Skeletal muscle satellite cell (primary cell): ENCODE results near the gene ZFP36.
"Not testable (repeated sequence)": the region's sequence is repeated elsewhere in the genome, so short reads cannot be mapped to it uniquely, and the experiment has no call there.

ENCODE experiments used
- H3K27me3 ChIP-seq: 2 replicates; pipeline ENCODE4 v1.7.0; 2013; ENCODE audit warnings: low read length; ENCODE audit not compliant: control insufficient read depth, insufficient read depth
- H3K36me3 ChIP-seq: 2 replicates; pipeline ENCODE4 v1.7.0; 2013; ENCODE audit warnings: mild to moderate bottlenecking, control low read depth, low read length; ENCODE audit not compliant: insufficient read depth
- H3K4me1 ChIP-seq: 2 replicates; pipeline ENCODE4 v1.7.0; 2013; ENCODE audit warnings: low read length; ENCODE audit not compliant: control insufficient read depth, insufficient read depth
- H3K4me2 ChIP-seq: 2 replicates; pipeline ENCODE4 v1.7.0; 2013; ENCODE audit warnings: mild to moderate bottlenecking, low read length
- H3K4me3 ChIP-seq: 2 replicates; pipeline ENCODE4 v1.7.0; 2013; ENCODE audit warnings: low read length
- H3K9ac ChIP-seq: 2 replicates; pipeline ENCODE4 v1.7.0; 2013; ENCODE audit warnings: mild to moderate bottlenecking, low read depth, low read length, moderate library complexity
- H3K9me3 ChIP-seq: replicated peaks from 2 replicates; pipeline ENCODE4 v1.7.0; 2013; ENCODE audit warnings: mild to moderate bottlenecking, control low read depth, low read length

ZFP36 gene

DNA sequence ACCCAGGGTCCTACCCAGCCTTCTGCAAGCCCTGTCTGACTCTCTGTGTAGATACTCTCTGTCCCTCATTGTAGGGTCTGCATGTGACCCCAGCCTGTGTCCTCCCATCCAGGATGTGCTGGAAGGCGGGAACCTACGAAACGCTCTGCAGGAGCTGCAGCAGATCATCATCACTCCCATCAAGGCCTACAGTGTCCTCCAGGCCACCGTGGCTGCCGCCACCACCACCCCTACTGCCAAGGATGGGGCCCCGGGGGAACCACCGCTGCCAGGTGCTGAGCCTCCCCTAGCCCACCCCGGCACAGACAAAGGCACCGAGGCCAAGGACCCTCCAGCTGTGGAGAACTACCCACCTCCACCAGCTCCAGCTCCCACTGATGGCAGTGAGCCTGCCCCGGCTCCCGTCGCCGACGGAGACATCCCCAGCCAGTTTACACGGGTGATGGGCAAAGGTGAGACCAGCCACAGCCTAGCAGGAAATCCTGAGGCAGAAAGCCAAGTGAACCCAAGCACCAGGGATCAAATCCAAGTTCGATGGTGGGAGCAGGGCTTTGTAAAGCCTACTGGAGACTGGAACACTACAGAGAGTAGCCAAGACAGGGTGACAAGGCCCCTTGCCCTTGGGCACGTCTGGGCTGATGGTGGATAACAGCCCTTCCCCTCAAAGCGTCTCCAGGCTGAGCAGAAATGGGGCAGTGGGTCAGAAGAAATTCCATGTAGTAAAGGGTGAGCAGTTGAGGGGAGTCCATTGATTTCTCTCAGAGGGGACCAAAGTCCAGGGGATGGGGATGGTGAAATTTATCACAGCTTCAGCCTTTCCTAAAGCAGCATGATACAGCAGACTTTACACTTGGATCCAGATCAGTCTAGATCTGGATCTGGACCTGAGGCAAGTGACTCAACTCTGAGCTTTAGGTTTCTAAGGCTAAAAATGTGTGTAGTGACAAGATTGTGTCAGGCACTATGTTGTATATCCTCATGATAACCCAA, 29.0 kb upstream of the ZFP36 start:
- H3K4me3 ChIP-seq: no peak overlapping the region
- no peaks in the 10 kb centered on the region for H3K9me3 ChIP-seq
- no peak overlapping the region for H3K9ac ChIP-seq
- H3K4me1 ChIP-seq: peaks cover 8% of the 10 kb centered on the region
- no peaks in the 10 kb centered on the region for H3K27me3 ChIP-seq
- peaks cover 79% of the 10 kb centered on the region for H3K36me3 ChIP-seq
- H3K4me2 ChIP-seq: no peak overlapping the region

DNA sequence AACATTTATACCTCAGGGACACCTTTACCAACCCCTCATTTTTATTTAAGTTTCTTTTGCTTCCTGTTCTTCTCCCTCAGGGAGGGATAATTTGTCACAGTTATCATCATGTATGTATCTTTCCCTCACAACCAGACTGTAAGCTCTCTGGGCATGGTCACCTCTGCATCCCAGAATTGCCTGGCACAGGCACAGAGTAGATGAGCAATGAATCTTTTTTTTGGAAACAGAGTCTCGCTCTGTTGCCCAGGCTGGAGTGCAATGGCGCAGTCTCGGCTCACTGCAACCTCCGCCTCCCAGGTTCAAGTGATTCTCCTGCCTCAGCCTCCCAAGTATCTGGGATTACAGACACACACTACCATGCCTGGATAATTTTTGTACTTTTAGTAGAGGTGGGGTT, 27.3 kb upstream of the ZFP36 start:
- H3K36me3 ChIP-seq: peaks cover 84% of the 10 kb centered on the region
- H3K9me3 ChIP-seq, H3K4me1 ChIP-seq, H3K9ac ChIP-seq, H3K4me2 ChIP-seq, H3K4me3 ChIP-seq, H3K27me3 ChIP-seq: not testable (repeated sequence)

DNA sequence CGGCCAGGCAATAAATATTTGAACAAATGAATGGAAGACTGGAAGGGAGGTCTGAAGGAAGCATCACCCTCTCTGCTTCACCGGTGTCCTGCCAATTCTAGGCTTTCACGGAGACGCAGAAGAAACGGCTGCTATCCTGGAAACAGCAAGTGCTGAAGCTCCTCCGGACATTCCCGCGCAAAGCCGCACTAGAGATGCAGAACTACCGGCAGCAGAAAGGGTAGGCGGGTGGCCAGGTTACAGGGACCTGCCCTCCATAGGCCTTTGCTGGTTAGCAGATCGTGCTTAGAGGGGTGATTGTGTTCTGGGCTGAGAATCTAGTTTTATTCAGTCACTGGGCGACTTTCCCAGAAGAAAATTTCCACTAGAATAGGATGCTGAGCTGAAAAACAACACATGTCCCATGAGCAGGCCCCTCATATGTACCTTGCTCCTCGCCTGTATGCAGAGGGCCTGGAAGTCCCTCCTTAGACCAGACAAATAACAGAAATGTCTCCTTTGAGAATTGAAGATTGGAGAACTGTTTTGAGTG, 26.7 kb upstream of the ZFP36 start:
- no peaks in the 10 kb centered on the region for H3K4me1 ChIP-seq
- no peaks in the 10 kb centered on the region for H3K9me3 ChIP-seq
- H3K4me2 ChIP-seq: no peak overlapping the region
- no peak overlapping the region for H3K9ac ChIP-seq
- H3K4me3 ChIP-seq: no peak overlapping the region
- H3K36me3 ChIP-seq: peaks cover 87% of the 10 kb centered on the region
- no peaks in the 10 kb centered on the region for H3K27me3 ChIP-seq

DNA sequence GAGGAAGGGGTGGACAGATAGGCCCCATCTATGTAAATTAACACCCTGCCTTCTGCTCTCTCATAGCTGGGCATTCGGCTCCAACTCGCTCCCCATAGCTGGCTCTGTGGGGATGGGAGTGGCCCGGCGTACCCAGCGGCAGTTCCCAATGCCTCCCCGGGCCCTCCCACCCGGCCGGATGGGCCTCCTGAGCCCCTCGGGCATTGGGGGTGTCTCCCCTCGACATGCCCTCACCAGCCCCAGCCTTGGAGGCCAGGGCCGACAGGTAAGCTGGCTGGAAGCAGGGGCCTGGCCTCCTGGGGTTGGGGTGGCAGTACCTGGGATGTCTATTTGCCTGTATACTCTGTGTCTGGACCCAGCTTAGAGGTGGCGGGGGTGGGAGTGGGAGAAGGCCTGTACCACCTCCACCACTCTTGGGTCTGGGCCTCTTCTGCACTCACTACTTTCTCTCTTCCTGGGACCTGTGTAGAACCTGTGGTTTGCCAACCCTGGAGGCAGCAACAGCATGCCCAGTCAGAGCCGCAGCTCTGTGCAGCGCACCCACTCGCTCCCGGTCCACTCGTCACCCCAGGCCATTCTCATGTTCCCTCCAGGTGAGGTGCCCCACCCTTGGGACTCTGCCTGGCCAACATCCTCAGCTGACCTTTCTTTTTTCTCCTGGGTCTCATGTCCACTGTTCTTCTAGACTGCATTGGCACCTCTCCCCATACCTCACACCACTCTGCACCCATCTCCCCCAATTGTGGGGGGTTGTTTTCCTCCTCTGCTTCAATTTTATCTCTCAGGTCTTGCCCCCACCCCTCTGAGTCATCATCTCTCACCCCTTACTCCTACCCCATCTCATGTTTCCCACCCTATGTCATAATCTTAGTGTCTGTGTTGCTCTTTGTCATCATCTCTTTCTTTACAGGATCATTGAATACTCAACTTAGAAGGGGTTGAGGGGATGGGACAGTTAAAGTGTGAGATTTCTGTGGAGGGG, 25.8 kb upstream of the ZFP36 start:
- Histone ChIP-seq H3K4me3 (no peak overlapping the region), H3K9ac (no peak overlapping the region), H3K36me3 (peaks cover 87% of the 10 kb centered on the region), H3K27me3 (no peaks in the 10 kb centered on the region), H3K4me1 (no peaks in the 10 kb centered on the region), H3K4me2 (no peak overlapping the region), H3K9me3 (no peaks in the 10 kb centered on the region)

DNA sequence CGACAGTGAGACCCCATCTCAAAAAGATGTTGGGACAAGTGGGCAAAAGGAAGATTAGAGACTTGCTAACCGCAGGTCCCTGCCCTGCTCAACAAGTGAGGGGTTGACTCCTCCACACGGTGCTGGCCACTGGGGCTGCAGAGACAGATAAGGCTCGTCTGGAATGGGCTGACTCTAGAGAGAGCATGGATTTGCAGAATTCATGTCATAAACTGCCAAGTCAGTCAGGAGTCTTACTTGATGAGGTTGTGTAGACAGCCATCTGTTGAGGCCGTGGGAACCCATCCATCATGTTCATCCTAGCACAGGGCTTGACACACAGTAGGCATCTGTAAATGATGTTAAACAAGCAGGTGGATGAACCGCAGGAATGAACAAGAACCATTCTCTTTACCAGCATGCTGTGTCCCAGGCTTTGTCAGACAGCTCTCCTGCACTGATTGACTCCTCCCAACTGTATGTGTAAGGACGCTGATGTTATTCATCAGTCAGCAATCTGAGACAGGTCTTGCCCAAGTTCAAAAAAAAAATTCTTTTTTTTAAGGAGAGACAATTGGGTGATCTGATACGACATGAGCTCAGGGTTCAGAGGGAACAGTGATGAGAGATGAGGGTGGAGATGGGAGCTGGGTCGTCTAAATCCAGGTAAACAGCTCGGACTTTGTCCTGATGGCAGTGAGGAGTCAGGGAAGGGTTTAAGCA, 24.6 kb upstream of the ZFP36 start:
- Histone ChIP-seq H3K4me3 (no peak overlapping the region), H3K27me3 (no peaks in the 10 kb centered on the region), H3K4me1 (no peaks in the 10 kb centered on the region), H3K9me3 (no peaks in the 10 kb centered on the region), H3K9ac (no peak overlapping the region), H3K36me3 (peaks cover 87% of the 10 kb centered on the region), H3K4me2 (no peak overlapping the region)

DNA sequence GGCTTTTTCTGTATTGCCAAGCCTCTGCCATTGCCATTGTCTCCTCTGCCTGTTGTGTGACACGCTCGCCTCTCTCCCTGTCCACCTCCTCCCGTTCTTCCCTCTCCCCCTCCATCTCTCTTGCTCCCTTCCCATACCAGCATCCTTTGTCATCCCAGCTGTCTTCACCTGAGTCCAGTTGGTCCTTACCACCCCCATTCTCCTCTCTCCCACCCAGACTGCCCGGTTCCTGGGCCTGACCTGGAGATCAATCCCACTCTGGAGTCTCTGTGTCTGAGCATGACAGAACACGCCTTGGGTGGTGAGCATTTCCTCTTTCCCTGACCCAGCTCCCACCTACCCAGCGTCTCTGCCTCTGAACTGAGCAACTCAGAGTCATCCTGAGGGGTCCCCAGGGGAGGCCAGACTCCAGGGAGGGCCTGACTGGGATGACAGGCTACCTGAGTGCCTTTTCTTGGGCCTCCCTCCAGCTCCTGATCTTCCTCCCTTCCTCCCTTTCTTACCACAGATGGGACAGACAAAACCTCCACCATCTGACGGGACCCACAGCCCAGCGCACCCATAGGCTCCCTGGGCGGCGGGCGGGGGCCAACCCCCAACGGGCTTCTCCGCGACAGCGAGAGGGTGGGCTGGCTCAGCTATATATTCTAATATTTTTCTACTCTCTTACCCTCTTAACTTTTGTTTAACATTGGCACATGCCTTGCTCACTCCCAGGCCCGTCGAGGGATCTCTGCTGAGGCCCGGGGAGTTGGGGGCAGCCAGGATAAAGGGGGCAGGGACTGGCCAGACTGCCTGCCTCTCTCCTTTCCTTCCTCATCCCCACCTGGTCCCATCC, 23.4 kb upstream of the ZFP36 start:
- Histone ChIP-seq H3K4me2 (no peak overlapping the region), H3K36me3 (peaks cover 84% of the 10 kb centered on the region)

DNA sequence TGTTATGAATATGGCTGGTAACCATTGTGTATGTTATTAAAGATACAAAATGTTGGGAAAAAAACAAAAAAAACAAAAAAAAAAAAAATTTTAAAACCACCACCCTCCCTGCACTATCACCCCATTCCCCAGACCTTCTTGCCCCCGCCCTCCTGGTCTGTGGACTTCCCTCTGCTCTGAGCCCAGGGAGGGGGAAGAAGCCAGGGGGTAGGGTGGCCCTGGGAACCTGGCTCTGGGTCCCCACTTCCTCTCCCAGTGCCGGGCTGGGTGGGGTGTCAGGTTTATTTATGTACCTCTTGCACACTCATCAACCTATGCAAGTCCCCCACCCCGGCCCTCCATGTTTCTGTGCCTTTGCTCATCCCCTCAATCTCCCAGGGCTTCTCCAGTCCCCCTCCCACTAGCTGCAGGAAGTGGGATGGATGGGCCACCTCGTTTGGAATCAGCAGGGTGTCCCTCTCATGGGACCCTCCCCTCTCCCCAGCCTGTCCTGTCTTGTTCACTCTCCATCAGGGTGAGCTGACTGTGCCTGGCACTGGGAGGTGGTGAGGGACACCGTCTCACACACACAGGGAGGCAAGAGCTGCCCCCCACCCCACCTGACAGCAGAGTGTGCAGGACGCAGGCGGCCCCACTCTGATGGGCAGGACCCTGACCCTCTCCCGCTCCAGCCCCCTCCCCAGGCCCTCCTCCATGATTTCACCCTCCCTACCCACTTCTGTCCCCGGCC, 21.6 kb upstream of the ZFP36 start:
- Histone ChIP-seq H3K9ac (no peak overlapping the region), H3K9me3 (no peaks in the 10 kb centered on the region), H3K4me2 (no peak overlapping the region), H3K4me1 (peaks cover 5% of the 10 kb centered on the region), H3K36me3 (peaks cover 80% of the 10 kb centered on the region), H3K27me3 (no peaks in the 10 kb centered on the region), H3K4me3 (no peak overlapping the region)

More for the DNA sequence above, 23.4 kb upstream of the ZFP36 start:
- Histone ChIP-seq H3K4me3 (no peak overlapping the region), H3K9ac (no peak overlapping the region), H3K27me3 (no peaks in the 10 kb centered on the region), H3K9me3 (no peaks in the 10 kb centered on the region), H3K4me1 (no peaks in the 10 kb centered on the region)

DNA sequence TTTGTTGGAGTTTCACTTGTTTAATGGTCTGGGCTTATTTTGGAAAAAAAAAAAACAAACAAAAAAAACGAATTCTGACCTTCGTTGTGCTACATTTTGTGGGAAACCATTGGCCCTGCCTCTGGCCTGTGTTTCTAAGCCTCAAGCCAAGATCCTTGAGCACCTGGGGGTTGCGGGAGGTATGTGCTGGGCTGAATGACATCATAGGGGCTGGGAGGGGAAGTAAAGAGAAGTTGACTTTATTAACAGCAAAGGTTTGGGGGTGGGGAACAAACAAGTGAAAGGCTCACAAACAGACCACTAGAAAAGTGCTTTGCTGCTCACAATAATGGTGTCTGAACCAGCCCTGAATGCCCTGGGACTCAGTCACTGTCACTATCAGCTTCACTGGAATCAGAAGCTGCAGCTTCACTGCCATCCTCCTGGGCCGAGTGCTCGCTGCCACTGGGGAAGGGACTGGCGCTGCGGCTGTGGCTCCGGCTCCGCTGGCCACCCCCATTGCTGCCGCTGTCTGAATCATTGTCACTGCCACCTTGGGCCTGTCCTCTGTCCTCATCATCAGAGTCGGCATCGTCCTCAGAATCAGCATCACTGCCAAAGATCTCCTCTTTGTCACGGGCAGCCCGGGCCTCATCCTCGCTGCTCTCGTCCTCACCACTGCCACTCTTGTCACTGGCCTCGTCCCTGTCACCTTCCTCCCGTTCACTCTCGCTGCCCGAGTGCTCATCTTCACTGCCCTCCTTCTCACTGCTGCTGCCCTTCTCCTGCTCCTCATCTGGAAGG, 20.8 kb upstream of the ZFP36 start:
- Histone ChIP-seq H3K9me3 (no peaks in the 10 kb centered on the region), H3K36me3 (peaks cover 72% of the 10 kb centered on the region), H3K27me3 (no peaks in the 10 kb centered on the region), H3K9ac (no peak overlapping the region), H3K4me3 (no peak overlapping the region), H3K4me1 (peaks cover 8% of the 10 kb centered on the region), H3K4me2 (no peak overlapping the region)

- Histone ChIP-seq H3K9ac (no peak overlapping the region), H3K4me2 (no peak overlapping the region), H3K36me3 (peaks cover 65% of the 10 kb centered on the region), H3K27me3 (no peaks in the 10 kb centered on the region), H3K9me3 (no peaks in the 10 kb centered on the region), H3K4me3 (no peak overlapping the region), H3K4me1 (peaks cover 8% of the 10 kb centered on the region)
Observed at GRCh38 chr19:39386557-39386956, 20.1 kb upstream of the ZFP36 start.
